Activated CD8-positive, alpha-beta memory T cell treated with anti-CD3 and anti-CD28 coated beads for 48 hours (primary cell): Measurements from ENCODE around the gene MICAL3.
"Not testable (repeated sequence)": the region's sequence is repeated elsewhere in the genome, so short reads cannot be mapped to it uniquely, and the experiment has no call there.

Experiments
- DNase-seq, 3 experiments: peaks; one replicate each; pipeline ENCODE4 v3.0.0-alpha.2; 2020; ENCODE audit warnings: low read depth in 2 of 3, low spot score in 2 of 3

Gene MICAL3

DNA sequence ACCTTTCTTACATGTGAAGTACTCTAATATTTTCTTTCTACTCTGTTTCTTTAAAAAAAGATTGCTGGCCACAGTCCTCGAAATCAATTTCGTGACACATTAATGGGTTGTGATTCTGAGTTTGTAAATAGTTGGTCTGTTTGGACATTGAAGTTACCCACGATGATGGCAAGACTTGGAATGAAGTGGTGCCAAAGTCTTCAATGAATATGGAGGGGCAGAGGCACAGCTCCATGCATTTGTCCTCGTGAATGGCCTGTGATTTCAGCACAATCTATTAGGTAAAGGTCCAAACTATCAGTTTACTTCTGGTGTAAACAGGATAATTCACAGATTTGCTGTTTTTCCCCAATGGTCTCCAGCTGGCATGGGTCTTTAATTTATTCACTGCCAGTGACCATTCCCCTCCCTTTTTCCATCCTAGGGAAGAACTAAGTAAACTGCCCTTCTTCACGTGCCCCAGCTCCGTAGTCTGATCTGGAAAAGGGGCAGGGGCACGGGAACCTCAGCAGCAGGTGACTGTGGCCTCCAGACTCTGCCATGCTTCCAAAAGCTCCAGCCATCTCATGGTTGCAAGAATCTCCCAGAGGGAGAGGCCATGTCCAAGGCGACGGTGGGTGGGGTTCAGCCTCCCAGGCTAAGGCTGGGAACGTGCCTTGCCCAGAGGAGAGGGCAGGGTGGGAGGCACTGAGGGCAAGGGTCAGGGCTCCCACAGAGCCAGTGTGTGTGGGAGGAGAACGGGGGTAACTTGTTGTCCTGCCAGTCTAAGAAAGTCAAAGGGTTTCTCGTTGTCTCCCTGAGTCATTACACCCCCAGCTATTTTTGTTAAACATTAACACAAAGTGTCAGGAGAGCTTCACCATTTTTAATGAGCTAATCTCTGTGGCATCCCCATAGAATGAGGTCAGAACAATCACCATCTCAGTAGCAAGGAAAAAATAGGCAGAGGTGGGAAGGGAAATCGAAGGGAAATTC, 36.6 kb upstream of the MICAL3 start:
- no peak for DNase-seq

DNA sequence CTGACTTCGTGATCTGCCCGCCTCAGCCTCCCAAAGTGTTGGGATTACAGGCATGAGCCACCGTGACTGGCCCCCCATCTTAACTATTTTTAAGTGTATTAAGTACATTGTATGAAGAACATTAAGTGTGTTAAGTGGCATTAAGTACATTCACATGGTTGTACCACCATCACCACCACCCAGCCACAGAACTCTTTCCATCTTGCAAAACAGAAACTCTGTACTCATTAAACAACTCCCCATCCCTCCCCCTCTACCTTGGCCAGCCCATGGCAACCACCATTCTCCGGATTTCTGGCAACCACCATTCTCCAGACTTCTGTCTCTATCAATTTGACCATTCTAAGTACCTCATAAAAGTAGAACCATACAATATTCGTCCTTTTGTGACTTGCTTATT, 35.6 kb upstream of the MICAL3 start:
- no peak for DNase-seq

DNA sequence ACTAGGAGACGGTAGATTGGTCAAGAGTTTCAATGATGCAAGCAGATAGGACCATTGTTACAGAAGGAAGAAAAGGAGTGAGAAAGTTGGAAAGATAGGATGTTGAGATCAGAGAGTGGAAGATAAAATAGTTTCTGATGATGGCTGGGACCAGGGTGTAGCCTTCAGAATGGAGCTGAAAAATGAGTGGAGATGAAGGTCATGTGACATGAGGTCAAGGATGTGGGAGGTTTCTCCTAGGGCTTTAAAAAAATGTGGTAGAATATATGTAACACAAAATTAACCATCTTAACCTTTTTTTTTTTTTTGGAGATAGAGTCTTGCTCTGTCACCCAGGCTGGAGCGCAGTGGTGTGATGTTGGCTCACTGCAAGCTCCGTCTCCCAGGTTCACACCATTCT, 35.1 kb upstream of the MICAL3 start:
- DNase-seq: no peak

DNA sequence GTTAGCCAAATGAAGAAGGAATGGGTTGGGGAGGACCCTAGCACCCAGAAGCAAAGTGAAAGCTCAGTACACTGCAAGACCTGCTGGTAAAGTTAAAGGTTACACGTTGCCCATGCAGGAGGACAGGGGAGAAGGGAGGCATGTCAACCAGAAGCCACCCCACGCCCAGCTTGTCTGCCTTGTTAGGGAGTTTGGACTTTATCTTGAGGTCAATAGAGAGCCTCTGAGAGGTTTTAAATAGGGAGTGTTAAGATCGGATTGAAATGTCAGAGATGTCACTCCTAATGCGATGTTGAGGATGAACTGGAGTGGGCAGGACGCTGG, 34.7 kb upstream of the MICAL3 start:
- no peak for DNase-seq

DNA sequence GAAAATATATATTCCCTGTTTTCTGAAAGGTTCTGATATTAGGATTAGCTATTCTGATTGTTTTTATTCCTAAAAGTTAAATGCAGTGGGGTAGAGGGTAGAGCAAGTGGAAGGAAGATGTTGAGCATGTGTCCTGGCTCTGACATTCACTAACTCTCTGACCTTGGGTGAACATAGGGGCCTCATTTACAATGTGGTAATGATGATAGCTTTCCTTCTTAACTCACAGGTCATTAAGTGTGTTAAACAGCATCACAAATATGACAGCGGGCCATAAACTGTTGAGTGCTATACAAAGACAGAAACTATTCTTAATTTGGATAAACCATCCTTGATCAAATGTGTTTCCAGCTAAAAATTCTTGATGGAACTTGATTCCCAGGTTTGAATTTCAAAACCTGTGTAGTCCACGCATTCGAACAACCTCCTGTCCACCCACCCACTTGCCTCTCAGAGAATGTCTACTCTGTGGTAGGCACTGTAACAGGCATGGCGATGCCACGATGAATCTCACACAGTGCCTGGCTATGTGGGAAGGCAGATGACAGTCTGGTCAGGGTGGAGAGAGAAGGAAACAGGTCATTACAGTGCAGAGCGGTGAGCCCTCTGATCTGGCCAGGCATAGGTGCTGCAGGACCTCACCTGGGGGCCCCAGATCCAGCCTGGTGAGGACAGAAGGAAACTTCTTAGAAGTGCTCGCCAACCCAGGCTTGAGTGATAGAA, 34.2 kb upstream of the MICAL3 start:
- DNase-seq: no peak

DNA sequence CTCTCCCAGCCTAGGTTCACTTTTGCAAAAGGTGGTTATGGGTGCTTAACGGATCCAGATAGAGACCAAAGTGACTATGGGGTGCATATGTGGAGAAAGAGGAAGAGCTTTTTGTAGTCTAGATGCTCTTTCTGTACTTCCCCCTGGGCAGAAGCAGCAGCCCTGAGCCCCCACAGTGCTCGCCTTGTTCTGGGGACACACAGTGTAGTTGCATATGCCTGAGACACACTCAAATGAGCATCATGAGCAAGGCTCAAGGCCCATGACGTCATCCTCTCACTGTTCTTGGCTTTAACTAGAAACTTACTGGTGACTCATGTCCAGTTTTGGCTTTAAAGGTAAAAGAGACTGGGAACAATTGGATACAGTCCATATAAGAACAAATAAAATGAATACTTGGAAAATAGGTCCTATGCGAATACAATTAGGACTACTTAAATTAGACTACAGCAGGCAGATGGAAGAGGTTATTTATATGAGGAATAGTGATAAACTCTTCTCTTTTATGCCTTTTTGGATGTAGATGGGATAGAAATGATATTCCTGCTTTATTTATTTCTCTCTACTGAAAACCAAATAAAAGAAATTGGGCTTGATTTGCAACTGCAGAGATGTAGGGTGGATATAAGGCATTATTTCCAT, 33.3 kb upstream of the MICAL3 start:
- DNase-seq: no peak

DNA sequence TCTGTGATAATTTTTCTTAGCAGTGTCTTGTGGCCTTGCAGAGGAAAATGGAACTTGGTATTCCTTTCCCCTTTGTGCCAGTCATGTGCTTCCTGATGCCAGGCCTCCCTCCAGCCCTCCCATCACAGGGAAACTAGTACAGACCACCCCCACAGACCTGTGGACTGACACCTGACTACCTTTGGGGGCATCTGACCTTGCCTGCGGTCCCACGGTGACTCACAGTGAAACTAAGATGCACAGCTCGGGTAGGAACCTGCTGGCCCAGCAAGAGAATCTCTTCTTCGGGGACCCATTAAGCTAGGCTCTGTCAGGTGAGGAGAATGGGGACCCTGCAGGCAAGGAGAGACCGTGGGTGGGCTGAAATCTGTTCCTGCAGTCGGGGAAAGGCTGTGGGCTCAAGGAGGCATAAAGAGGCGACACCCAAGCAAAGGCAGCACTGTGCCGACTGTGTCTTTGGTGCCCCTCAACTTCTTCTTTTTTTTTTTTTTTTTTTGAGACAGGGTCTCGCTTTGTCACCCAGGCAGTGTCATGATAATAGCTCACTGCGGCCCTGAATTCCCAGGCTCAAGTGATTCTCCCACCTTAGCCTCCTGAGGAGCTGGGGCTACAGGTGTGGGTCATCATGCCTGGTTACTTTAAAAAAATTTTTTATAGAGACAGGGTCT, 32.6 kb upstream of the MICAL3 start:
- DNase-seq: no peak

DNA sequence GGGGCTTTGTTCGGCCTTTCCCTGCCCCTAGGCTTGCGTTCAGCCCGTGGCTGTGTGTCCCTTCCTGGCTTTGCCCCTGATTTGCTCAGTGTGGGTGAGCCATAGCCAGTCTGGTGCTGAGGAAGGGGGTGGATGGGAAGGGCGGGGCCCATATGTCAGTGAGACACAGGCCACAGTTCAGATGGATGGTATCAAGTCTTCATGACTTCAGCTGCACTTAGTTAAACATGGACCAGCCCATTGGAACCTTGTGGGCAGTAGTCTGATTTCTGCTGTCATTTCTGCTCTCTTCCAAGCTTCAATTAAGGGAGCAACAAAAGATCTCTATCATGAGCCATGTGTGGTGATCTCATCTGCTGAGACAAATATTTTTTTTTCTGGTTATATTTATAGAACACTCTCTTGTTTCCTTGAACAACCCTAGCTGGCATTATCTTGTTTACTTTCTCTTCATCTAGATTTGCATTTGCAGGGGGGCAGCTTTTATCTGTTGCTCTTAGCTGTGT, 31.9 kb upstream of the MICAL3 start:
- no peak for DNase-seq

DNA sequence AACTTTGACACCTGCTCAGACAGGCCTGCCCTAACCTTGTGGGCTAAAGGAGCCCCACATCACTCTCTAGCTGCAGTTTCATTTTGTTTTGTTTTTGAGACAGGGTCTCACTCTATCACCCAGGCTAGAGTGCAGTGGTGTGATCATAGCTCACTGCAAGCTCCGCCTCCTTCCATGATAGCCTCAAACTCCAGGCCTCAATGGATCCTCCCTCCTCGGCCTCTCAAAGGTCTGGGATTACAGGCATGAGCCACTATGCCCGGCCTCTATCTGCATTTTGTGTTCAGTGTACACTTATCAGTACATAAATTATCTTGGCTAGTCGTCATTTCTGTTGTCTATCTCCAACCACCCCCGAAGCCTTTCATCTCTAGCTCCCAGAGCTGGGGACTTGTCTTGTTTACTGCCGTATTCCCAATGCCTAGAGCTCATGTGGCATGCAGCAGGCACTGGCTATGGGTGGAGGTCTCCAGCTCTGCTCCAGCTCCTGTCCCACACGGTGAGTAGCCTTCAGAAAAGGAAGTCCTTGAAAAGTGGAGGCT, 31.3 kb upstream of the MICAL3 start:
- no peak for DNase-seq

DNA sequence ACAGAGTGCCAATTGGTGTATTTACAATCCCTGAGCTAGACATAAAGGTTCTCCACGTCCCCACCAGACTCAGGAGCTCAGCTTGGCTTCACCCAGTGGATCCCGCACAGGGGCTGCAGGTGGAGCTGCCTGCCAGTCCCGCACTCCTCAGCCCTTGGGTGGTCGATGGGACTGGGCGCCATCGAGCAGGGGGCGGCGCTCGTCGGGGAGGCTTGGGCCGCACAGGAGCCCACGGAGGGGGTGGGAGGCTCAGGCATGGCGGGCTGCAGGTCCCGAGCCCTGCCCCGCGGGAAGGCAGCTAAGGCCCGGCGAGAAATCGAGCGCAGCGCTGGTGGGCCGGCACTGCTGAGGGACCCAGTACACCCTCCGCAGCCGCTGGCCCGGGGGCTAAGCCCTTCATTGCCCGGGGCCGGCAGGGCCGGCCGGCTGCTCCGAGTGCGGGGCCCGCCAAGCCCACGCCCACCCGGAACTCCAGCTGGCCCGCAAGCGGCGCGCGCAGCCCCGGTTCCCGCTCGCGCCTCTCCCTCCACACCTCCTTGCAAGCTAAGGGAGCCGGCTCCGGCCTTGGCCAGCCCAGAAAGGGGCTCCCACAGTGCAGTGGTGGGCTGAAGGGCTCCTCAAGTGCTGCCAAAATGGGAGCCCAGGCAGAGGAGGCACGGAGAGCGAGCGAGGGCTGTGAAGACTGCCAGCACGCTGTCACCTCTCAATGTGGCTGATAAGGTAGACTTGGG, 29.0 kb upstream of the MICAL3 start:
- not testable (repeated sequence) for DNase-seq

DNA sequence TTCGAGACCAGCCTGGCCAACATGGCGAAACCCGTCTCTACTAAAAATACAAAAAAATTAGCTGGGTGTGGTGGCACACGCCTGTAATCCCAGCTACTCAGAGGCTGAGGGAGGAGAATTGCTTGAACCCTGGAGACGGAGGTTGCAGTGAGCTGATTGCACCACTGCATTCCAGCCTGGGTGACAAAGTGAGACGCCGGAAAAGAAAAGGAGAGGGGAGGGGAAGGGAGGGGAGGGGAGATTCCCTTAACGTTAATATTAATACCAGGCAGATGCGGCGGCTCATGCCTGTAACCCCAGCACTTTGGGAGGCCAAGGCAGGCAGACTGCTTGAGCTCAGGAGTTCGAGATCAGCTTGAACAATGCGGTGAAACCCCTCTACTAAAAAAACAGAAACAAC, 26.8 kb upstream of the MICAL3 start:
- not testable (repeated sequence) for DNase-seq

DNA sequence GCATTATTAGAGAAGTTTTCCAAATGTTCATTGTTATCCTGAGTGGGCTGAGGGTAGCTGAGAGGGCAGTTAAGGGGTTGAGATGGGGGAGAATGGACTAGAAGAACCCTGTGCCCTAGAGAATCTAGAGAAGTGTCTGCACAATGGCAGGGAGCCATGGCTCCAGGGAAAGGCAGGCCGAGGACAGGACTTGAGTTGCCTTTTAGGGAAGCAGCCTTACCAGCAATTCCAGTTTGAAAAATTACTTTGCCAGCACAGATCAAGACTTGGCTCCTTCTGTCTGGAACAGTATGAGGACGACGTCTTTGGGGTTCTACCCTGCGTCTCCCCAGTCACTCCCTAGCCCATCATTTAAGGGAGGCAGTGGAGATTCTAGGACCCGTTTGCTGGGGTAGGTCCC, 25.7 kb upstream of the MICAL3 start:
- no peak for DNase-seq

DNA sequence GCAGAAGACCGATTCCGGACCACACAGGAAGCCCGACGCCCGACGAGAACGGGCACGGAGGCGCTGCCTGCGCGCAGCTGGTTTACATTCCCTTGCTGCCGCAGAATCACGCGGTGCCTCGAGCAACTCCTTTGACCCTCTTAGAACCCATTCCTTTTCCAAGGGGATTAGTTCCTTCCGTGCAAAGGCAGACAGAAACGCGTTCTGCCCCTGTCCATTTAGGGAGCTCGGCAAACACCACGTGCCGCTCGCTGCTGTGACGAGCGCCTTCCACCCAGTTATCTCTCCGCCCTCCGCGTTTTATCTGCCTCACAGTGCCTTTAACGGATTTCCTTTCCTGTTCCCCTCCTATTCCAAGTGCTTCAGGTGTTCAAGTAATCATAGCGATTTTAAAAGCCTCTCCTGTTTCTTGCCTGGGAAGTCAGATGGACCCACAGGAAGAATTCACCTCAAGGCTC, 24.1 kb upstream of the MICAL3 start:
- no peak for DNase-seq

DNA sequence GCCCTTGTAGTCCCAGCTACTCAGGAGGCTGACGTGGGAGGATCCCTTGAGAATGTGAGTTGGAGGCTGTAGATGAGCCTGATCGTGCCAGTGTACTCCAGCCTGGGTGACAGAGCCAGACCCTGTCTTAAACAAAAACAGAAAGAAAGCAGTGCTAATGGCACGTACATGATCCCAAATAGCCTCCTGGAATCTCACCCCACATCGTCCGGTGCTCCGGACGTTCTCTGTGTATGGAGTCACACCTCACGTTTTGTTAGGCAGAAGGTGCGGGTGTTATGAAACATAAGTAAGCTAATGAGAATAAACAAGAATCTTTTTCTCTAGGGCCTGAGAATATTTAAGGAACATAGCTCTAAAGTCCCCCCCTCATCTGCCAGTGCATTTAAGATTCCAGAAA, 23.7 kb upstream of the MICAL3 start:
- DNase-seq: no peak

DNA sequence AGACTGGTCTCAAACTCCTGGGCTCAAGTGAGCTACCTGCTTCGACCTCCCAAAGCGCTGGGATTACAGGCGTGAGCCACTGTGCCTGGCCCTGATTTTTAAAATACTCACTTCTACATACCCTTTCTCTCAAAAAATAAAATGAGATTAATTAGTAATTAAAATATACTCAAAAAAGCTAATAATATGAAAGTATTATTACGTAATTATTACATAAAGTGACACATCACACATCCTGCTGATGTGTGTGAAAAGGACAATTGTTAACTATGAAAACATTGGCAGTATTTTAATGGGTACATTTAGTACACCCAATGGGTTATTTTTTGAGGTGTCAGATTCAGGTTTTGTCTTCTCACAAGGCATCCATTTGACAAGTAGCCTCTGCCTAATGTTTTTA, 21.4 kb upstream of the MICAL3 start:
- no peak for DNase-seq

DNA sequence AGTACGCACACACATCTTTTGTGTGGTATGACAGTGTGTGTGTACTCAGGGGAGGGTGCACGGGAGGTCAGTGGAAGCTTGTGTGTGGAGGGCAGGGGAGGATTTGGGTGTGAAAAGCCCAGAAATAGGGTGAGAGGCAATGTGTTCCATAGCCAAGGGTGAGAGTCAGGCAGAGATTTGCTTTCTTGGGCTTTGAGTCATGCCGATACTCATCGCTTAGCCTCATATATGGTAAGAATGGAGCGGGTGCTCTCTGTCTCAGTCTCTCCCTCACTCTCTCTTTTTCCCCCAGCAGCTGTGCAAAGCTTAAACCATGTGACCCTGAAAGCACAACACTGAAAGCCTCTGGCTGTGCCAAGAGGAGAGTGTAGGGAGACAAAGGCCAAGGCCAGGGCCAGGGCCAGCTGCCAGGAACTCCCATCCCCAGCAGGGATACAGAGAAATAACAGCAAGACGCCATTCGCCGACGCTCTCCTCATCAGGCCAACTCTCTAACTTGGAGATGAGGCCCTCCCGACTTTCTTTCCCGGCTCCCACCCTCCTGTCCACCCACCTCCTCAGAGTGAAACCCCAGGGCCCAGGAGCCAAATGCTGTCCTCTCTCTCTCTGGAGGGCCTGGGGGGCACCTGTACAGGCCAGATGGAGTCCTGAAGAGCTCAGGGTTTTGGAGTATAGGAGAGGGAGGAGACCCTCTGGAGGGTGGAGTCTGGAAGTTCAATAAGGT, 20.3 kb upstream of the MICAL3 start:
- no peak for DNase-seq

DNA sequence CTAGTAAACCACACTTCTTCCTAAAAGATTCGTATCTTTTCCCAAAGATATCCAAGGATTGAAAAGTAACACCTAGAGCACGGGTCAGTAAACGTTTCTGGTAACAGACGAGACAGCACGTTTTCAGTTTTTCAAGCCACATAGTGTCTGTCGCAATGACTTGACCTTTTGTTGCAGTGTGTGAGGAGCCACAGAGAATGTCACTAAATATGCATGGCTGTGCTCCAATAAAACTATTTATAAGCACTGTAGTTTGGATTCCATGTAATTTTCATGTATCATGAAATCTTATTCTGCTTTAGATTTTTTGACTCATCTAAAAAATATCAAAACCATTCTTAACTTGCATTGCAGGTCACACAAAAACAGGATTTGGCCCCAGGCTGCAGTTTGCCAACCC, 18.3 kb upstream of the MICAL3 start:
- no peak for DNase-seq

DNA sequence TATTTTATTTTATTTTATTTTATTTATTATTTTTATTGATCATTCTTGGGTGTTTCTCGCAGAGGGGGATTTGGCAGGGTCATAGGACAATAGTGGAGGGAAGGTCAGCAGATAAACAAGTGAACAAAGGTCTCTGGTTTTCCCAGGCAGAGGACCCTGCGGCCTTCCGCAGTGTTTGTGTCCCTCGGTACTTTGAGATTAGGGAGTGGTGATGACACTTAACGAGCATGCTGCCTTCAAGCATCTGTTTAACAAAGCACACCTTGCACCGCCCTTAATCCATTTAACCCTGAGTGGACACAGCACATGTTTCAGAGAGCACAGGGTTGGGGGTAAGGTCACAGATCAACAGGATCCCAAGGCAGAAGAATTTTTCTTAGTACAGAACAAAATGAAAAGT, 16.5 kb upstream of the MICAL3 start:
- DNase-seq: not testable (repeated sequence)

DNA sequence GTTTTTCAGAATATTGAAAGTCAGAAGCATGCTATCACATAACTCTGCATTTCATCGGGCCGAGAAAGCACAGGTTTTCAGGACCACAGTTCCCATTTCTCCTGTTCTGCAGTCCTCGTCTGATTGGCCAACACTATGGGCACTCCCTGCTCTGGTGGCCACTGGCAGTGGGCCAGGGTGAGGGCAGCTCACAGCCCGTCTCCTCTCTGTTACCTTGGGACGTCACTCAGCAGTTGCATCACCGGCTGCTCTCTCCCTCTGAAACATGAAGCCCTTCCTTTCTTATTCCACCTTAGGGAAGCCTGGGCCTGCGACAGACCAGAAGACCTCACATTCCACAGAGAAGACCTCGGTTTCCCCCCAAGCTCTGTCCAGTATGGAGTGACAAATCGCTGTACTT, 11.4 kb upstream of the MICAL3 start:
- no peak for DNase-seq

DNA sequence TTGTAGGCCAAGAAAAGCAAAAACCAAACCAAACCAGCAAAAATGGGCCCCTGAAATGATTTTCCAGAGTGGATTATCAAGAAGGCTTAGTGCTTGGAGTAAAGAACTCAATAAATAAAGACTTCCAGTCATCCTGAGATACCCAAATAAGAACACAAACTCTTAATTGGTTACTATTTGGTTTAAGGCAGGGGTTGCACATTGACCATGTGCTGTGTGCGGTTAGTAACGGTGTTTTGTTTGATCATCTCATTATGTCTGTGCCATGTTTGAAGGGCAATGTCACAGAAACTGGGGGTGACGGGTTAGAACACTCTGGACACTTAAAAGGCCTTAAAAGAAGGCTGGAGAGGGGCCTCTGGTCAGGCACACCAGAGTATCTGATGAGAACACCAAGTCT, 9.7 kb upstream of the MICAL3 start:
- no peak for DNase-seq
